ENCODE measurements around the gene KLHL26. TPM values are rescaled to one million over a fixed set of nuclear protein-coding genes. Genes with fewer than 3 reads are reported as not detected.

KLHL26 gene
- total and polyA plus RNA-seq, 2 of the 13 experiments (the other 11 are each of a cell fraction or from before 2014, with no cell fraction given) = 1.5 to 1.7 TPM

DNA sequence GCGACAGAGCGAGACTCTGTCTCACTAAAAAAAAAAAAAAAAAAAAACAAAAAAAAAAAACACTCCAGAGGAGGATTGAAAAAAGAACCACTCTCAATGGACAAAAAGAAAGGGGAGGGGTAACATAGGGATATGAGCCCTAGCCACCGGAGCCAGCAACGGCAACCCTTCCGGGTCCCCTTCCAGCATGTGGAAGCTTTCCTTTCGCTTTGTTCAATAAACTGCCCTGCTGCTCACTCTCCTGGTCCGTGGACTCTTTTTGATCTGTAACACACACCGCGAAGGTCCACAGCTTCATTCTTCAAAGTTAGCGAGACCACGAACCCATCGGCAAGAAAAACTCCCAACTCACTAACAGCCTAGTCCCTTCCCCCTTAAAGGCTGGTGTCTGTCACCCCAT, 49.3 kb upstream of the KLHL26 start (continued):
- TF ChIP-seq POLR2A (IDR thresholded peaks at IDR 0.05; ENCODE audit: insufficient read depth in 1 of 2, low read depth in 2 of 2, low read length in 2 of 2) = 0 out of 4 replicates have a peak, but pooled peaks of 1 of the 2 experiments have one; percentile 47

DNA sequence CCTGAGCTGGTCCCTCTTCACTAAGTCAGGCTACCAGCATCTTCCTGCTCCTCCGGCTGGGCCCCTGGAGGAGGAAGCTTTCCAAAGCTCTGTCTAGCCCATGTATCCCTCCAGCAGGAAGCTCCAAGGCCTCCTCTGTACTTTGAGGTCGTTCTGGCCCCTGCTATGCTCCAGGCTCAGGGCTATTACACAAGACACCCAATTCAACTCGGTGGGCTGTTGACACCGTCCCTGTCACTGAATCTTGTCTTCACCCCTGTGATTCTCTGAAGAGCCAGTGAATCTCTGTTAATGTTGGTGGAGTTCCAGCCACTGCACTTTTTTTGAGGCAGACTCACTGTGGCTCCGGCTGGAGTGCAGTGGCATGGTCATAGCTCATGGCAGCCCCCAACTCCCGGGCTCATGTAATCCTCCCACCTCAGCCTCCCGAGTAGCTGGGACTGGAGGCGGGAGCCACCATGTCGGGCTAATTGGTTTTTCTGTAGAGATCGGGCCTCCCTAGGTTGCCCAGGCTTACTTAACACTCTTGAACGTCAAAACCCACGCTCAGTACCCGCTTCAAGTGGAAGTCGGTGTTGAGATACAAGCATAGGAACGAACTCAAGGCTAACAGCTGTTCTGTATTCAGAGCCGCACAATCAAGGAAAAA, 48.7 kb upstream of the KLHL26 start:
- ATAC-seq (peak; percentile 37), DNase-seq (ENCODE audit: low spot score) (peak; percentile 53), FAIRE-seq (peak; percentile 44)
- H3K36me3 ChIP-seq (replicated peaks in 1 of 2; ENCODE audit: control insufficient read depth in 1 of 2, insufficient read depth in 2 of 2, low read length in 2 of 2) = peaks cover 0 to 3% of the 10 kb centered on the region in 2 experiments; a peak in 1 of 5 replicates
- peak overlapping the region; percentile 92 for H3K27ac ChIP-seq (ENCODE audit: extremely low read length, insufficient read depth, low read length)
- no peaks in the 10 kb centered on the region for H3K79me2 ChIP-seq (ENCODE audit: insufficient read depth, low read length)
- no peaks in the 10 kb centered on the region for H4K20me1 ChIP-seq (ENCODE audit: insufficient read depth, low read length)
- peaks cover 33% of the 10 kb centered on the region for H3K4me1 ChIP-seq (ENCODE audit: insufficient read depth, low read length)
- WGBS (ENCODE audit: low lambda C conversion rate) = 0% methylated on average over 10 of the region's 16 CpGs
- peak overlapping the region; percentile 96 for H3K4me2 ChIP-seq (ENCODE audit: low read depth, low read length)
- H3K4me3 ChIP-seq (replicated peaks in 1 of 3; ENCODE audit: insufficient read depth in 1 of 3, low read depth in 2 of 3, low read length in 3 of 3) = peak overlapping the region; percentile 59 to 85 (median 68)
- no peak overlapping the region for H2AFZ ChIP-seq (ENCODE audit: low read length)
- peak overlapping the region; percentile 75 for H3K9ac ChIP-seq (ENCODE audit: insufficient read depth, low read depth, low read length)
- H3K9me3 ChIP-seq (ENCODE audit: low read length) = no peaks in the 10 kb centered on the region
- H3K27me3 ChIP-seq (ENCODE audit: control insufficient read depth in 1 of 2, insufficient read depth in 2 of 2, low read length in 2 of 2) = peaks cover 0 to 2% of the 10 kb centered on the region in 2 experiments; a peak in 1 of 5 replicates
- in situ Hi-C loops (cut with HindIII; ENCODE audit: extremely low pct_ligation_motif_present, low pct_unique_long_range_greater_than_20kb) = no loop called here
- POLR2A ChIA-PET = interaction anchor here (0.7 to 3.2 kb wide), 24 partner anchors 9 to 252 kb away, joined by 3 to 74 read pairs (median 4); partner anchors contain the start of genes ELL, KXD1, SSBP4 and UBA52
- BruUV-seq (replicated peaks) = TSS peak; percentile 35
- CTCF ChIA-PET (ENCODE audit: low intra/inter-chr PET ratio, low total read pairs) = no interaction called here
- intact Hi-C loops (cut with micrococcal nuclease; ENCODE audit: unreplicated experiment) = loop anchor here (1.0 to 2.0 kb wide), 2 partner anchors 86 to 119 kb away; no protein-coding TSS in a partner anchor
- TF ChIP-seq ZSCAN9 (CRISPR knock-in tag; IDR thresholded peaks at IDR 0.05; ENCODE audit: borderline replicate concordance) (0 out of 2 replicates have a peak, but pooled peaks have one; percentile 17), ZNF879 (CRISPR knock-in tag; IDR thresholded peaks at IDR 0.05) (0 out of 2 replicates have a peak, but pooled peaks have one; percentile 29), FOXA1 (IDR thresholded peaks at IDR 0.05) (no peak), FOXA1 (CRISPR knock-in tag; IDR thresholded peaks at IDR 0.05) (0 out of 2 replicates have a peak, but pooled peaks have one; percentile 43), HOXA7 (CRISPR knock-in tag; IDR thresholded peaks at IDR 0.05) (peak; percentile 61; the same call in 1 of the 2 replicates), ETV5 (CRISPR knock-in tag; IDR thresholded peaks at IDR 0.05; ENCODE audit: borderline replicate concordance) (no peak), SALL1 (CRISPR knock-in tag; IDR thresholded peaks at IDR 0.05) (0 out of 2 replicates have a peak, but pooled peaks have one; percentile 8), GFI1 (CRISPR knock-in tag; IDR thresholded peaks at IDR 0.05; ENCODE audit: borderline replicate concordance) (no peak), HIVEP1 (CRISPR knock-in tag; IDR thresholded peaks at IDR 0.05) (no peak), ZNF775 (CRISPR knock-in tag; IDR thresholded peaks at IDR 0.05; ENCODE audit: borderline replicate concordance) (no peak), TGIF2 (CRISPR knock-in tag; IDR thresholded peaks at IDR 0.05) (peak; percentile 20; the same call in 1 of the 2 replicates), CEBPB (IDR thresholded peaks at IDR 0.05; ENCODE audit: borderline replicate concordance, low read depth, low read length) (peak; percentile 65; the same call in 1 of the 2 replicates), NCOA2 (CRISPR knock-in tag; IDR thresholded peaks at IDR 0.05) (no peak), POLR2G (IDR thresholded peaks at IDR 0.05; ENCODE audit: low read depth, low read length) (peak; percentile 39; the same call in 1 of the 2 replicates)
- TF ChIP-seq, protein P1, sequence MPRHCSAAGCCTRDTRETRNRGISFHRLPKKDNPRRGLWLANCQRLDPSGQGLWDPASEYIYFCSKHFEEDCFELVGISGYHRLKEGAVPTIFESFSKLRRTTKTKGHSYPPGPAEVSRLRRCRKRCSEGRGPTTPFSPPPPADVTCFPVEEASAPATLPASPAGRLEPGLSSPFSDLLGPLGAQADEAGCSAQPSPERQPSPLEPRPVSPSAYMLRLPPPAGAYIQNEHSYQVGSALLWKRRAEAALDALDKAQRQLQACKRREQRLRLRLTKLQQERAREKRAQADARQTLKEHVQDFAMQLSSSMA (CRISPR knock-in tag; IDR thresholded peaks at IDR 0.05) = peak; percentile 25; the same call in 1 of the 2 replicates
- TF ChIP-seq, protein P2, sequence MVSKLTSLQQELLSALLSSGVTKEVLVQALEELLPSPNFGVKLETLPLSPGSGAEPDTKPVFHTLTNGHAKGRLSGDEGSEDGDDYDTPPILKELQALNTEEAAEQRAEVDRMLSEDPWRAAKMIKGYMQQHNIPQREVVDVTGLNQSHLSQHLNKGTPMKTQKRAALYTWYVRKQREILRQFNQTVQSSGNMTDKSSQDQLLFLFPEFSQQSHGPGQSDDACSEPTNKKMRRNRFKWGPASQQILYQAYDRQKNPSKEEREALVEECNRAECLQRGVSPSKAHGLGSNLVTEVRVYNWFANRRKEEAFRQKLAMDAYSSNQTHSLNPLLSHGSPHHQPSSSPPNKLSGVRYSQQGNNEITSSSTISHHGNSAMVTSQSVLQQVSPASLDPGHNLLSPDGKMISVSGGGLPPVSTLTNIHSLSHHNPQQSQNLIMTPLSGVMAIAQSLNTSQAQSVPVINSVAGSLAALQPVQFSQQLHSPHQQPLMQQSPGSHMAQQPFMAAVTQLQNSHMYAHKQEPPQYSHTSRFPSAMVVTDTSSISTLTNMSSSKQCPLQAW (CRISPR knock-in tag; IDR thresholded peaks at IDR 0.05) = peak; percentile 3; the same call in 1 of the 2 replicates
- TF ChIP-seq, protein P3, sequence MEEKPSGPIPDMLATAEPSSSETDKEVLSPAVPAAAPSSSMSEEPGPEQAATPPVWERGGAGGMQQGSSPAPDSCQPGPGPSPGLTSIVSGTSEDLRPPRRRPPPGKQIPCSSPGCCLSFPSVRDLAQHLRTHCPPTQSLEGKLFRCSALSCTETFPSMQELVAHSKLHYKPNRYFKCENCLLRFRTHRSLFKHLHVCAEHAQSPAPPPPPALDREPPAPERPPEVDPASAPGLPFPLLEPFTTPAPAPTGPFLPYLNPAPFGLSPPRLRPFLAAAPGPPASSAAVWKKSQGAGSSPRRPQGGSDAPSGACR (CRISPR knock-in tag; IDR thresholded peaks at IDR 0.05) = peak; percentile 10; the same call in 1 of the 2 replicates
- TF ChIP-seq, protein P4, sequence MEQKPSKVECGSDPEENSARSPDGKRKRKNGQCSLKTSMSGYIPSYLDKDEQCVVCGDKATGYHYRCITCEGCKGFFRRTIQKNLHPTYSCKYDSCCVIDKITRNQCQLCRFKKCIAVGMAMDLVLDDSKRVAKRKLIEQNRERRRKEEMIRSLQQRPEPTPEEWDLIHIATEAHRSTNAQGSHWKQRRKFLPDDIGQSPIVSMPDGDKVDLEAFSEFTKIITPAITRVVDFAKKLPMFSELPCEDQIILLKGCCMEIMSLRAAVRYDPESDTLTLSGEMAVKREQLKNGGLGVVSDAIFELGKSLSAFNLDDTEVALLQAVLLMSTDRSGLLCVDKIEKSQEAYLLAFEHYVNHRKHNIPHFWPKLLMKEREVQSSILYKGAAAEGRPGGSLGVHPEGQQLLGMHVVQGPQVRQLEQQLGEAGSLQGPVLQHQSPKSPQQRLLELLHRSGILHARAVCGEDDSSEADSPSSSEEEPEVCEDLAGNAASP (CRISPR knock-in tag; IDR thresholded peaks at IDR 0.05; ENCODE audit: borderline replicate concordance) = 0 out of 2 replicates have a peak, but pooled peaks have one; percentile 13
